Suprapubic skin (tissue), 4 donors: ENCODE data around the gene HSD17B8.

Experiments used
- EP300 ChIP-seq: sonication (generic); formaldehyde crosslinking; IDR thresholded peaks from one replicate; pipeline ENCODE4 v1.6.1; 2017; ENCODE audit warnings: antibody characterized with exemption
- POLR2A ChIP-seq, 2 donors: fragments of 450-650 bp; IDR thresholded peaks; one replicate each; pipeline ENCODE4 v1.6.1; 2017; ENCODE audit warnings: antibody characterized with exemption in 2 of 2, mild to moderate bottlenecking in 2 of 2, moderate library complexity in 2 of 2
- POLR2AphosphoS5 ChIP-seq, 3 donors: sonication (generic); formaldehyde crosslinking; IDR thresholded peaks; one replicate each; pipeline ENCODE4 v1.6.1; 2017; ENCODE audit warnings: antibody characterized with exemption in 3 of 3
- TF ChIP-seq, protein P1 (sequence below), 2 donors: fragments of 200-600 bp in 1 of 2; fragments of 450-650 bp in 1 of 2; sonication (generic) in 1 of 2; IDR thresholded peaks; one replicate each; pipeline ENCODE4 v1.5.1; 2016 to 2019; ENCODE audit warnings: antibody characterized with exemption in 2 of 2, mild to moderate bottlenecking in 1 of 2, moderate library complexity in 1 of 2

GRCh38 chr6:33198159-33198852 lies 6.1 kb upstream of the HSD17B8 start:
- TF ChIP-seq, protein P1, sequence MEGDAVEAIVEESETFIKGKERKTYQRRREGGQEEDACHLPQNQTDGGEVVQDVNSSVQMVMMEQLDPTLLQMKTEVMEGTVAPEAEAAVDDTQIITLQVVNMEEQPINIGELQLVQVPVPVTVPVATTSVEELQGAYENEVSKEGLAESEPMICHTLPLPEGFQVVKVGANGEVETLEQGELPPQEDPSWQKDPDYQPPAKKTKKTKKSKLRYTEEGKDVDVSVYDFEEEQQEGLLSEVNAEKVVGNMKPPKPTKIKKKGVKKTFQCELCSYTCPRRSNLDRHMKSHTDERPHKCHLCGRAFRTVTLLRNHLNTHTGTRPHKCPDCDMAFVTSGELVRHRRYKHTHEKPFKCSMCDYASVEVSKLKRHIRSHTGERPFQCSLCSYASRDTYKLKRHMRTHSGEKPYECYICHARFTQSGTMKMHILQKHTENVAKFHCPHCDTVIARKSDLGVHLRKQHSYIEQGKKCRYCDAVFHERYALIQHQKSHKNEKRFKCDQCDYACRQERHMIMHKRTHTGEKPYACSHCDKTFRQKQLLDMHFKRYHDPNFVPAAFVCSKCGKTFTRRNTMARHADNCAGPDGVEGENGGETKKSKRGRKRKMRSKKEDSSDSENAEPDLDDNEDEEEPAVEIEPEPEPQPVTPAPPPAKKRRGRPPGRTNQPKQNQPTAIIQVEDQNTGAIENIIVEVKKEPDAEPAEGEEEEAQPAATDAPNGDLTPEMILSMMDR (IDR thresholded peaks at IDR 0.05) = no peak
- no peak for TF ChIP-seq POLR2AphosphoS5 (IDR thresholded peaks at IDR 0.05)
- no peak for TF ChIP-seq POLR2A (IDR thresholded peaks at IDR 0.05)
- no peak for TF ChIP-seq EP300
